ENCODE data around the gene HLA-G. TPM values are rescaled to one million over a fixed set of nuclear protein-coding genes. Genes with fewer than 3 reads are reported as not detected.
"Not testable (repeated sequence)": the region's sequence is repeated elsewhere in the genome, so short reads cannot be mapped to it uniquely, and the experiment has no call there.

Gene HLA-G
- total RNA-seq = not detected

DNA sequence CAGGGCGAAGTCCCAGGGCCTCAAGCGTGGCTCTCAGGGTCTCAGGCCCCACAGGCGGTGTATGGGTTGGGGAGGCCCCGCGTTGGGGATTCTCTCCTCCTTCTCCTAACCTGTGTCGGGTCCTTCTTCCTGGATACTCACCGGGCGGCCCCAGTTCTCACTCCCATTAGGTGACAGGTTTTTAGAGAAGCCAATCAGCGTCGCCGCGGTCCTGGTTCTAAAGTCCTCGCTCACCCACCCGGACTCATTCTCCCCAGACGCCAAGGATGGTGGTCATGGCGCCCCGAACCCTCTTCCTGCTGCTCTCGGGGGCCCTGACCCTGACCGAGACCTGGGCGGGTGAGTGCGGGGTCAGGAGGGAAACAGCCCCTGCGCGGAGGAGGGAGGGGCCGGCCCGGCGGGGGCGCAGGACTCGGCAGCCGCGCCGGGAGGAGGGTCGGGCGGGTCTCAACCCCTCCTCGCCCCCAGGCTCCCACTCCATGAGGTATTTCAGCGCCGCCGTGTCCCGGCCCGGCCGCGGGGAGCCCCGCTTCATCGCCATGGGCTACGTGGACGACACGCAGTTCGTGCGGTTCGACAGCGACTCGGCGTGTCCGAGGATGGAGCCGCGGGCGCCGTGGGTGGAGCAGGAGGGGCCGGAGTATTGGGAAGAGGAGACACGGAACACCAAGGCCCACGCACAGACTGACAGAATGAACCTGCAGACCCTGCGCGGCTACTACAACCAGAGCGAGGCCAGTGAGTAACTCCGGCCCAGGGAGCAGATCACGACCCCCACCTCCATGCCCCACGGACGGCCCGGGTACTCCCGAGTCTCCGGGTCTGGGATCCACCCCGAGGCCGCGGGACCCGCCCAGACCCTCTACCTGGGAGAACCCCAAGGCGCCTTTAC, at the start of gene HLA-G:
TSS of gene HLA-G (plus strand) at position 247 of the 892 bp plus-strand sequence. CDS start at position 267, 20 bp downstream.
- DNase-seq = no peak

DNA sequence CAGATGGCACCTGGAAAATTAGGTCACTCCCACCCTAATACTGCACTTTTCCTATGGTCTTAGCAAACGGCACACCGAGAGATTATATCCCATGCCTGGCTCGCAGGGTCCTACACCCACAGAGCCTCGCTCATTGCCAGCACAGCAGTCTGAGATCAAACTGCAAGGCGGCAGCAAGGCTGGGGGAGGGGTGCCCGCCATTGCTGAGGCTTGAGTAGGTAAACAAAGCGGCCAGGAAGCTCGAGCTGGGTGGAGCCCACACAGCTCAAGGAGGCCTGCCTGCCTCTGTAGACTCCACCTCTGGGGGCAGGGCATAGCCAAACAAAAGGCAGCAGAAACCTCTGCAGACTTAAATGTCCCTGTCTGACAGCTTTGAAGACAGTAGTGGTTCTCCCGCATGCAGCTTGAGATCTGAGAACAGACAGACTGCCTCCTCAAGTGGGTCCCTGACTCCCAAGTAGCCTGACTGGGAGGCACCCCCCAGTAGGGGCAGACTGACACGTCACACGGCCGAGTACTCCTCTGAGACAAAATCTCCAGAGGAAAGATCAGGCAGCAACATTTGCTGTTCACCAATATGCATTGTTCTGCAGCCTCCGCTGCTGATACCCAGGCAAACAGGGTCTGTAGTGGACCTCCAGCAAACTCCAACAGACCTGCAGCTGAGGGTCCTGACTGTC, 47.5 kb upstream of the HLA-G start:
- DNase-seq = not testable (repeated sequence)

DNA sequence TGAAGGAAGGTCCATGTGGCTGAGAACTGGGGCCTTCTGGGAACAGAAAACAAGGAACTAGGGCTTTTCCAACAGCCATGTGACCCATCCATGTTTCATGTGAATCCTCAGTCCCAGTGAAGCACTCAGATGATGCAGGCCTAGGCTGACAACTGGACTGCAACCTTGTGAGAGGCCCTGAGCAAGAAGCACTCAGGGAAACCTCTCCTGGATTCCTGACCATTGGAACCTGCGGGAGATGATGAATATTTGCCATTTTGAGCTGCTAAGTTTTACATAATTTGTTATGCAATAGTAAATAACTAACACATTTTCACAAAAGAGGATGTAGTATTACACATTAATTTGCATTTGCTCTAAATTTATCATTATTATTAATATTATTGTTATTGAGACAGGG, 38.4 kb upstream of the HLA-G start:
- no peak for DNase-seq

- DNase-seq = no peak
Measured at GRCh38 chr6:29790626-29791025, 37.0 kb upstream of the HLA-G start.

DNA sequence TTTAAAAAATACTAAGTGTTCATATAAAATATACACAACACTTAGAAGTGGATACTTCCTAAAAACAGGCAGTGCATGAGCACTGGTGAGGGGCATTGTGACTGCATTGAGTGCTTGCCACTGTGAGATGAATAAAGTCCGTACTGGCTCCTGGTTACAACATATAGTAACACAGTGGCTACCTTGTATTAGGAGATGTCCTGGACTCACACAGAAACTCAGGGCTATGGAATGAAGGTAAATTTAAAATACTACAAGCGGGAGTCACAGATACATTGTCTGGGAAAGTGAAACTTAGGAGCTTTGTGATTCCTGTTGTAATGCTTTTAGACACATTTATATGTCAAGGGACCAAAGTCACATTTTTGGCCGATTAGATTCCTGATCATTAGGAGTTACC, 36.5 kb upstream of the HLA-G start:
- no peak for DNase-seq

- DNase-seq = no peak
Measured at GRCh38 chr6:29791786-29792122, 35.9 kb upstream of the HLA-G start.

DNA sequence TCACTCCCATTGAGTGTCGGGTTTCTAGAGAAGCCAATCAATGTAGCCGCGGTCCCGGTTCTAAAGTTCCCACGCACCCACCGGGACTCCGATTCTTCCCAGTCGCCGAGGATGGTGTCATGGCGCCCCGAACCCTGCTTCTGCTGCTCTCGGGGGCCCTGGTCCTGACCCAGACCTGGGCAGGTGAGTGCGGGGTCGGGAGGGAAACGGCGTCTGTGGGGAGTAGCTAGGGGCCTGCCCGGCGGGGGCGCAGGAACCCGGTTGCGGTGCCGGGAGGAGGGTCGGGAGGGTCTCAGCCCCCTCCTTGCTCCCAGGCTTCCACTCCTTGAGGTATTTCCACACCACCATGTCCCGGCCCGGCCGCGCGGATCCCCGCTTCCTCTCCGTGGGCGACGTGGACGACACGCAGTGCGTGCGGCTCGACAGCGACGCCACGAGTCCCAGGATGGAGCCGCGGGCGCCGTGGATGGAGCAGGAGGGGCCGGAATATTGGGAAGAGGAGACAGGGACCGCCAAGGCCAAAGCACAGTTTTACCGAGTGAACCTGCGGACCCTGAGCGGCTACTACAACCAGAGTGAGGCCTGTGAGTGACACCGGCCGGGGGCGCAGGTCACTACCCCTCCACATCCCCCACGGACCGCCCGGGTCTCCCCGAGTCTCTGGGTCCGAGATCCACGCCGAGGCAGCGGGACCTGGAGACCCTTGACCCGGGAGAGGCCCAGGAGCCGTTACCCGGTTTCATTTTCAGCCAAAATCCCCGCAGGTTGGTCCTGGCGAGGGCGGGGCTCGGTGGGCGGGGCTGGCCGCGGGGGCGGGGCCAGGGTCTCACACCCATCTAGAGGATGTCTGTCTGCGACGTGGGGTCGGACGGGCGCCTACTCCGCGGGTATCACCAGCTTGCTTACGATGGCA, 35.2 kb upstream of the HLA-G start:
- DNase-seq = peak; percentile 19

DNA sequence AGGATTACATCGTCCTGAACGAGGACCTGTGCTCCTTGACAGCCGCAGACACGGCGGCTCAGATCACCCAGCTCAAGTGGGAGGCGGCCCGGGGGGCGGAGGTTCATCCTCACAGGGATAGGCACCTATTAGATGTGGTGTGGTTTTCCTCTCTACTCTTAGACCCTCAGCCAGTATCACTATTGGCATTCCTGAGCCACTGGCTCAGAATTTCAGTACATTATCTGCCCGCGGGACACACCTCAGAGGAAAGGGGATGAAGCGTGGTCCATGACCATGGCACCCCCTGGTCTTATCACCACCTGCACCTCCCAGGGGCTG, 34.6 kb upstream of the HLA-G start:
- DNase-seq = no peak

DNA sequence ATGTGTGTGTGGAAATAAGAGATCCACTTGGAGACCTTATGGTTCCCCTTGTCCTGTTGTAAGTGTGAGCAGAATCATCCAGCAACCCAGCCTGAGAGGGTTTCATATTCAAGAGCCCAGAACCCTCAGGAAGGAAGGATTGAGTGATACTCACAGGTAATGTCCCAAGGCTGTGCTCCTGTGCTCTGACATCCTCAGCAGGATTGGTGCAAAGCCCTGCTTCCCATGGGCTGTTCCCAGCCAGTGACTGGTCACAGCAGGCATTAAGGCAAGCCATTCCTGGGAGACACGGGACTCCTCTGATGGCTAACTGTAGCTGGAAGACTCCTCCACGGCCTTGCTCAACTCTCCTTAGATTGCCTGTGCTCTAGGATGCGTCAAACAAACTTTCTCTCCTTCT, 33.8 kb upstream of the HLA-G start:
- DNase-seq = no peak

DNA sequence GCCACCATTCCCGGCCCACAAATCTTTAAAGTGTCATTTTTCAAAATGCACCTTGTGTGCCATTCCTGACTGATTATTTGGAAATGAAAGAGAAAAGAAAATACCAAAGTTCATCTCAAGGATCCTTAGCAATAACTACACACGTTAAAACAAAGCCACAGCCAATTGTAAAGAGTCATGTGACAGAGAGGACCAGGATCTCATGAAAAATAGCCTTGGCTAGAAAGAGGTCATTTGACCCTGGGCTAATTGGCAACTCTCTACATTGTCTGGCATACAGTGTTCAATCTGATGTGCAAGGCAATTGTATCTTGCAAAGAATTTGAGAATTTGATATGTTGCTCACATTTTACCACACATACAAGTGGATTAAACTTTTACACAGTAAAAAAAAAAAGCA, 31.6 kb upstream of the HLA-G start:
- no peak for DNase-seq

- no peak for DNase-seq
Measured at GRCh38 chr6:29797135-29797534, 30.5 kb upstream of the HLA-G start.

DNA sequence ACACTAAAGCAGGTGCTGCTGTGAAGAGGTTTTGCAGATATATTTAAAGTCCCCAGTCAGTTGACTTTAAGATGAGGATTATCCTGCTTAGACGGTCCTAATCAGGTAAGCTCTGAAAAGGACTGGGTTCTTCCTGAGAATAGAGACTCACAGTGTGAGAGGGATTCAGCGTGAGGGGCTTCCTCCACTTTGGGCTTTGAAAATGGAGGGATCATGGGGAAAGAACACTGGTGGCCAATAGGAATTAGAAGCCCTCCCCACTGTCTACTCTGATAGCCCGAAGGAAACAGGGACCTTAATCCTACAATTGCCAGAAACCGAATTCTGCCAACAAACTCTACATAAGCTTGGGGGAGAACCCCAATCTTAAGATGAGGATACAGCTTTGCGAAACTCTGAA, 29.7 kb upstream of the HLA-G start:
- no peak for DNase-seq

DNA sequence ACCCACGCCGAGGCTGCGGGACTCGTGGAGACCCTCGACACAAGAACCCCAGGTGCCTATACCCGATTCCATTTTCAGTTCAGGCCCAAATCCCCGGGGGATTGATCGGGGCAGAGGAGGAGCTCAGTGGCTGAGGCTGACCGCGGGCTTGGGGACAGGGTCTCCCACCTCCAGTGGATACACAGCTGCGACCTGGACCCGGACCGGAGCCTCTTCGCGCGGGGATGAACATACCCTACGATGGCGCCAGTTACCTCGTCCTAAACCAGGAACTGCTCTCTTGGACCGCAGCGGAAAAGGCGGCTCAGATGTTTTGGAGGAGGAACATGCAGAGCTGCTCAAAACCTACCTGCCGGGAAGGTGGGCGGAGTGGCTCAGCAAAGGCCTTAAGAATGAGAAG, 27.4 kb upstream of the HLA-G start:
- no peak for DNase-seq

DNA sequence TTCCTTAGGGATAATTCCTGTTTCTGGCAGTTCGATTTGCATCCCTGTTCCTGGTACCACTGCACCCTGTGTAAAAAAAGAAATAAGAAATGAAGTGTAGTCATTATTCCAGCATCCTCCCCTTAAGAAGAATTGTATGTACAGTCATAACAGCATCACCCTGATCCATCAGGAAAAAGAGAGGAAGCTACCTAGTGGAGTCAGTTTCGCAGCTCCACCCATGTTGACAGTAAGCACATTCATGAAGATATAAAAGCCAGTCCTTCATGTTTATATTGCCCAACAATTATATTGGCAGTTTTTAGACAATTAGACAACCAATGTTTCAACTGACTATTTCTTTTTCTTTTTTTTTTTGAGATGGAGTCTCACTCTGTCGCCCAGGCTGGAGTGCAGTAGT, 21.2 kb upstream of the HLA-G start:
- DNase-seq = no peak

- no peak for DNase-seq
Measured at GRCh38 chr6:29809249-29809648, 18.4 kb upstream of the HLA-G start.

GRCh38 chr6:29810371-29810770, 17.3 kb upstream of the HLA-G start:
- no peak for DNase-seq

DNA sequence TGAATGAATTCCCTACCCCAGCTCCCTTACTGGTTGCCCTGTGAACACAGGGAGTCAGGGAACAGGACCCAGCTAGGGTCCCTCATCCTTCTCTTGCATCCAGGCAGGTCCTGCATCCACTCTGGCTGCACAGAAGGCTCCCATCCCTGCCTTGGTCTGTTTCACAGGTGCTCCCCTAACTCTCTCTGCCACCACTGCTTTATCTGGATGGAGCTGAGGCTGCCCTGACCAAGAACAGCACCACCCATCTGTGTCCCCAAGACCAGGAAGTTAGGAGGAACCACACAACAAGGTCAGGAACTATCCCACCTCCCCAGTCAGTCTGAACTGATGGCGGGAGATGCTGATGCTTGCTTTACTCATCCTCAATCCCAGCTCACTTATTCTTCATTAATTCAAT, 16.2 kb upstream of the HLA-G start:
- DNase-seq = no peak

DNA sequence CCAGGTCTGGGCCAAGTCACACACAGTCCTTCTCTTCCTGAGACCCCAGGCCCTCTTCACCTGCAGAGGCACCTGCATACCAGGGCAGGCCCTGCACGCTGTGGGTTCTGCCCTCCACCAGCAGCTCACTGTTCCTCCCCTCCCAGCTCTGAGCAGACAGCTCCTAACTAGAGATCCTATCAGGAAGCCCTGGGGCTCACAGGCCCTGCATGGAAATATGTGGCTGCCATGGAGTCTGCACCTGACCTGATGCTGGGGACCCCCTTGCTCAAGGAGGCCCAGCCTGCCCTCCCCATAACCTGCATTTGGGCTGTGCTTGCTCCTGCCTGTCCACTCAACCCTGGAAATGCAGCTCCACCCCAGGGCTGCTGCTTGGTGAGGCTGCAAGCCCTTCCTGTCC, 14.6 kb upstream of the HLA-G start:
- no peak for DNase-seq

GRCh38 chr6:29813809-29814208, 13.8 kb upstream of the HLA-G start:
- no peak for DNase-seq

GRCh38 chr6:29814379-29815117, 13.1 kb upstream of the HLA-G start:
- no peak for DNase-seq

DNA sequence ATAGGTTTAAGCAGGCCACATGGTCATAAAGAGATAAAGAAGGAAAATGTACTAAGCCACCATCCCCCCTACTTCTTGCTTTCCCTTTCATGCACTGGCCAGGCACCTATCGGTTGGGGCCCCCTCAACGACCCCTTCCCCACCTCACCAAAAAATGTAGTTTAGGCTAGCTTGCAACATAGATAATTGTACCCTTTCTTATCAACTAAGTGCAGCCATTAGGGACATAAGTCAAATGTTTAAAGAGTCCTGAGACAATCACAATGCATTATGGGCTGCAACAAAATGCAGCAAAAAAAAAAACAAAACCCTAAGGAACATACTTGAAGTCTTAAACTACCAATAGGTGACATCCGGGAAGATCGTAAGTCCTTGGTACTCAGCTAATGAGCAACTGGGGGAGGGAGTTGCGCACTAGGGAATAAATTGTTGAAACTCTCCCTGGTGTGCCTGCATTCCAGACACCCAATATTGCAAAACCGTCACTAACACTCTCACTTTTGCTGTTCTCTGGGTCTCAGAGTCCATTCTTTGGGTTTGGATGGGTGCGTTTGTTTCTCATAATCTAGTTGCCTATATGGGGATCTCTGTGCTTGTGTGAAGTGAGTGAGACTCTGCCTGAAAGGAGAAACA, 12.4 kb upstream of the HLA-G start:
- DNase-seq = no peak

DNA sequence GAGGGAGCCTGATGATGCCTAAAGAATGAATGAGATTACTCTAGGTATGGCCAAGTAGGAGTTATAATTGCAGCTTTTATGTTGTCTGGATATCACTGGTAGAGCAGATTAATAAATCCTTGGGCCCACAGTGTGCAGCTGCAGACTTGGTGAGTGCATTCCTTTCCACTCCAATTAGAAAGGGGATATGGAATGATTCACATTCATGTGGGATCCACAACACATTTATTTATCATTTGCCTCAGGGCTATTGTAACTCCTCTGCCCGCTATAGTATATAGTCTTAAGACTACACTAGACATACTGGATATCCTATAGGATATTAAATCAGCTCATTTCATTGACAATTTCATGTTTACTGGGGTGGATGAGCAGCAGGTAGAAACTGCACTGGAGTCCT, 11.6 kb upstream of the HLA-G start:
- DNase-seq = no peak
